K562 (cell line): Measurements from ENCODE around the gene USP20. TPM values are rescaled to one million over a fixed set of nuclear protein-coding genes. Genes with fewer than 3 reads are reported as not detected.

ENCODE experiments used
- DIDO1 ChIP-seq: fragments of 450-650 bp; IDR thresholded peaks from 2 replicates; pipeline ENCODE4 v1.6.1; 2016; ENCODE audit warnings: low read depth, missing biosample characterization, missing genetic modification characterization
- DPF2 ChIP-seq: fragments of 450-650 bp; IDR thresholded peaks from 2 replicates; pipeline ENCODE4 v1.6.1; 2016
- EP400 ChIP-seq: fragments of 450-650 bp; IDR thresholded peaks from 2 replicates; pipeline ENCODE4 v1.6.1; 2017; ENCODE audit warnings: antibody characterized with exemption, mild to moderate bottlenecking, moderate library complexity
- GTF2F1 ChIP-seq: IDR thresholded peaks from 2 replicates; pipeline ENCODE4 v1.6.1; 2011; ENCODE audit warnings: low read depth, low read length, improper control_type of control experiment
- HOXB6 ChIP-seq: fragments of 250-450 bp; sonication (Bioruptor Pico); IDR thresholded peaks from 2 replicates; pipeline ENCODE4 v1.5.1; 2022; ENCODE audit warnings: mild to moderate bottlenecking, borderline replicate concordance
- MCM5 ChIP-seq: fragments of 450-650 bp; IDR thresholded peaks from 2 replicates; pipeline ENCODE4 v1.6.1; 2016; ENCODE audit warnings: low read depth
- MEIS2 ChIP-seq: fragments of 450-650 bp; IDR thresholded peaks from 2 replicates; pipeline ENCODE4 v1.6.1; 2014; ENCODE audit warnings: mild to moderate bottlenecking; ENCODE audit not compliant: partially characterized antibody
- NCOA2 ChIP-seq, 2 experiments: fragments of 450-650 bp; IDR thresholded peaks; 2 replicates each; pipeline ENCODE4 v1.6.1; 2018; ENCODE audit warnings: mild to moderate bottlenecking in 2 of 2, moderate library complexity in 1 of 2; ENCODE audit not compliant: partially characterized antibody in 2 of 2
- PHB2 ChIP-seq: fragments of 450-650 bp; IDR thresholded peaks from 2 replicates; pipeline ENCODE4 v1.6.1; 2017; ENCODE audit warnings: low read depth
- RAD51 ChIP-seq: fragments of 450-650 bp; IDR thresholded peaks from 2 replicates; pipeline ENCODE4 v1.7.1; 2016; ENCODE audit warnings: low read depth, mild to moderate bottlenecking, borderline replicate concordance
- RBBP5 ChIP-seq: fragments of 200-600 bp; sonication (generic); IDR thresholded peaks from 2 replicates; pipeline ENCODE4 v1.6.1; 2012; ENCODE audit warnings: borderline replicate concordance, mild to moderate bottlenecking, low read length, control low read depth, inconsistent platforms; ENCODE audit not compliant: insufficient read depth, poor library complexity, severe bottlenecking
- RBM22 ChIP-seq: fragments of 200-400 bp; formaldehyde crosslinking; IDR thresholded peaks from 2 replicates; pipeline ENCODE4 v1.6.1; 2018; ENCODE audit warnings: low read length, low read depth; ENCODE audit not compliant: poor library complexity, severe bottlenecking
- SRSF7 ChIP-seq: fragments of 200-400 bp; formaldehyde crosslinking; optimal IDR thresholded peaks from 2 replicates; pipeline ENCODE3; 2017; ENCODE audit warnings: mild to moderate bottlenecking, low read depth, low read length
- TARDBP ChIP-seq: fragments of 450-650 bp; IDR thresholded peaks from 2 replicates; pipeline ENCODE4 v1.6.1; 2016
- TBP ChIP-seq: optimal IDR thresholded peaks from 2 replicates; pipeline ENCODE3; 2011; ENCODE audit warnings: low read depth, low read length, improper control_type of control experiment
- ZFP30 ChIP-seq: fragments of 250-450 bp; sonication (Bioruptor Pico); IDR thresholded peaks from 2 replicates; pipeline ENCODE4 v1.8.0; 2022; ENCODE audit warnings: moderate library complexity, mild to moderate bottlenecking, inconsistent platforms, borderline replicate concordance
- ZNF232 ChIP-seq: sonication (generic); formaldehyde crosslinking; IDR thresholded peaks from 2 replicates; pipeline ENCODE4 v1.8.0; 2022; ENCODE audit warnings: mild to moderate bottlenecking, missing genetic modification reagents
- ZNF41 ChIP-seq: fragments of 250-450 bp; sonication (Bioruptor Pico); conservative IDR thresholded peaks from 2 replicates; pipeline ENCODE4 v1.4.0; 2020; ENCODE audit warnings: mild to moderate bottlenecking
- ZNF644 ChIP-seq: fragments of 200-800 bp; sonication (Bioruptor generic); IDR thresholded peaks from 2 replicates; pipeline ENCODE4 v1.6.1; 2016; ENCODE audit warnings: low read depth, missing genetic modification characterization, missing compliant biosample characterization
- polyA plus RNA-seq, 8 experiments: library from polyadenylated mRNA; depleted of rRNA in 4 of 8; stranded (reverse) in 5 of 8; unstranded in 3 of 8; fragments of >200 nt; fragmentation: Nextera tagmentation in 2 of 8; fragmentation: Illumina TruSeq in 1 of 8; extraction: Ambion mirVana in 2 of 8; extraction: Trizol in 1 of 8; gene quantifications; 2 replicates each; pipeline versions ENCODE4 v1.2.1 to v1.2.3, GENCODE V29; 2011 to 2014; ENCODE audit warnings: inconsistent platforms in 1 of 8, missing spikeins in 1 of 8
- total RNA-seq, 7 experiments: library from RNA; depleted of rRNA in 6 of 7; stranded (reverse); fragments of >200 nt in 6 of 7; fragmentation: Illumina TruSeq in 2 of 7; extraction: Trizol in 2 of 7; gene quantifications; 2 replicates each; pipeline versions ENCODE4 v1.2.1 to v1.2.3, GENCODE V29; 2011 to 2021; ENCODE audit warnings: low replicate concordance in 1 of 7
- TF ChIP-seq, protein P1 (sequence below): fragments of 450-650 bp; conservative IDR thresholded peaks from 2 replicates; pipeline ENCODE4 v1.6.1; 2016; ENCODE audit warnings: missing genetic modification characterization, low read depth, mild to moderate bottlenecking, control low read depth, missing compliant biosample characterization
- TF ChIP-seq, protein P2 (sequence below): fragments of 450-650 bp; IDR thresholded peaks from 2 replicates; pipeline ENCODE4 v1.6.1; 2016; ENCODE audit warnings: mild to moderate bottlenecking
- TF ChIP-seq, protein P3 (sequence below): fragments of 450-650 bp; formaldehyde crosslinking; conservative IDR thresholded peaks from 2 replicates; pipeline ENCODE4 v1.4.0; 2022; ENCODE audit warnings: mild to moderate bottlenecking, missing genetic modification characterization

The USP20 gene
- total and polyA plus RNA-seq, 9 of the 15 experiments (the other 6 are each of a cell fraction or from before 2014, with no cell fraction given), result 1.9 to 136 (median 49.1) TPM

DNA sequence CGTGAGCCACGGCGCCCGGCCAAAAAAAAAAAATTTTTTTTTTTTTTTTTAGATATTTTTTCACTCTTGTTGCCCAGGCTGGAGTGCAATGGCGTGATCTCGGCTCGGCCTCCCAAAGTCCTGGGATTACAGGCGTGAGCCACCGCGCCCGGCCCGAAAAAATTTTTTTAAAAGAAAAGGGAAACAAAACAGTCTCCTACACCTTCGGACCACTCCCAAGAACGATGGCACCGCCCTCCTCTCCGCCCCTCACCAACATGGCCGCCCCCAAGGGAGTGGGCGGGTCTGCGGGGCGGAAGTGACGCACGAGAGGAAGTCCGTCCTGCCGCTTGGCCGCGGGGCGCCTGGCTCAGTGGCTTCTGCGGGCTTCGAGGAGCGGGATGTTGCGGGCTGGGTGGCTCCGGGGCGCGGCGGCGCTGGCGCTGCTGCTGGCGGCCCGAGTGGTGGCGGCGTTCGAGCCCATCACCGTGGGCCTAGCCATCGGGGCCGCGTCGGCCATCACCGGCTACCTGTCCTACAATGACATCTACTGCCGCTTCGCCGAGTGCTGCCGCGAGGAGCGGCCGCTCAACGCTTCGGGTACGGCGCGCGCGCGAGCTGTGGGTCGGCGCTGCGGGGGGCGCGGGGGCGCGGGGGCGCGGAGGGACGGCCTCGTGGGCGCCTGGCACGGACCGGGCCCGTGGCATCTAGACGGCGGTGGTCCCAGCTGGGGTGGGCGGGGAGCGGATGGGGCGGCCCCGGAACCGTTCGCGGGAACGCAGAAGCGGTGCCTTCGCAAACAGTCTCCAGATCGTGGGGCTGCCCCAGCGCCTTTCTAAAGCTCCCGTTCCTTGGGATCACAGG, 32.2 kb upstream of the USP20 start, which contains the start of gene TOR1B (continued):
- TF ChIP-seq HOXB6 (CRISPR knock-in tag) (no peak), SRSF7 (no peak), ZFP30 (CRISPR knock-in tag) (no peak), RAD51 (no peak), EP400 (peak; percentile 71; the same call in 1 of the 2 replicates), PHB2 (no peak), TBP (peak; percentile 91), ZNF232 (no peak), ZNF644 (tag) (no peak), DIDO1 (peak; percentile 70), MCM5 (no peak), RBM22 (peak; percentile 80), MEIS2 (no peak), NCOA2 (IDR thresholded peaks at IDR 0.05; ENCODE audit: partially characterized antibody in 2 of 2) (peak in 1 of 2 experiments; percentile 91), ZNF41 (CRISPR knock-in tag) (no peak), GTF2F1 (no peak; the same call in 1 of the 2 replicates), RBBP5 (peak; percentile 94), TARDBP (no peak), DPF2 (peak; percentile 62)
- TF ChIP-seq, protein P1, sequence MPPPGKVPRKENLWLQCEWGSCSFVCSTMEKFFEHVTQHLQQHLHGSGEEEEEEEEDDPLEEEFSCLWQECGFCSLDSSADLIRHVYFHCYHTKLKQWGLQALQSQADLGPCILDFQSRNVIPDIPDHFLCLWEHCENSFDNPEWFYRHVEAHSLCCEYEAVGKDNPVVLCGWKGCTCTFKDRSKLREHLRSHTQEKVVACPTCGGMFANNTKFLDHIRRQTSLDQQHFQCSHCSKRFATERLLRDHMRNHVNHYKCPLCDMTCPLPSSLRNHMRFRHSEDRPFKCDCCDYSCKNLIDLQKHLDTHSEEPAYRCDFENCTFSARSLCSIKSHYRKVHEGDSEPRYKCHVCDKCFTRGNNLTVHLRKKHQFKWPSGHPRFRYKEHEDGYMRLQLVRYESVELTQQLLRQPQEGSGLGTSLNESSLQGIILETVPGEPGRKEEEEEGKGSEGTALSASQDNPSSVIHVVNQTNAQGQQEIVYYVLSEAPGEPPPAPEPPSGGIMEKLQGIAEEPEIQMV (tag), result no peak
- TF ChIP-seq, protein P2, sequence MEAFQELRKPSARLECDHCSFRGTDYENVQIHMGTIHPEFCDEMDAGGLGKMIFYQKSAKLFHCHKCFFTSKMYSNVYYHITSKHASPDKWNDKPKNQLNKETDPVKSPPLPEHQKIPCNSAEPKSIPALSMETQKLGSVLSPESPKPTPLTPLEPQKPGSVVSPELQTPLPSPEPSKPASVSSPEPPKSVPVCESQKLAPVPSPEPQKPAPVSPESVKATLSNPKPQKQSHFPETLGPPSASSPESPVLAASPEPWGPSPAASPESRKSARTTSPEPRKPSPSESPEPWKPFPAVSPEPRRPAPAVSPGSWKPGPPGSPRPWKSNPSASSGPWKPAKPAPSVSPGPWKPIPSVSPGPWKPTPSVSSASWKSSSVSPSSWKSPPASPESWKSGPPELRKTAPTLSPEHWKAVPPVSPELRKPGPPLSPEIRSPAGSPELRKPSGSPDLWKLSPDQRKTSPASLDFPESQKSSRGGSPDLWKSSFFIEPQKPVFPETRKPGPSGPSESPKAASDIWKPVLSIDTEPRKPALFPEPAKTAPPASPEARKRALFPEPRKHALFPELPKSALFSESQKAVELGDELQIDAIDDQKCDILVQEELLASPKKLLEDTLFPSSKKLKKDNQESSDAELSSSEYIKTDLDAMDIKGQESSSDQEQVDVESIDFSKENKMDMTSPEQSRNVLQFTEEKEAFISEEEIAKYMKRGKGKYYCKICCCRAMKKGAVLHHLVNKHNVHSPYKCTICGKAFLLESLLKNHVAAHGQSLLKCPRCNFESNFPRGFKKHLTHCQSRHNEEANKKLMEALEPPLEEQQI, result no peak
- TF ChIP-seq, protein P3, sequence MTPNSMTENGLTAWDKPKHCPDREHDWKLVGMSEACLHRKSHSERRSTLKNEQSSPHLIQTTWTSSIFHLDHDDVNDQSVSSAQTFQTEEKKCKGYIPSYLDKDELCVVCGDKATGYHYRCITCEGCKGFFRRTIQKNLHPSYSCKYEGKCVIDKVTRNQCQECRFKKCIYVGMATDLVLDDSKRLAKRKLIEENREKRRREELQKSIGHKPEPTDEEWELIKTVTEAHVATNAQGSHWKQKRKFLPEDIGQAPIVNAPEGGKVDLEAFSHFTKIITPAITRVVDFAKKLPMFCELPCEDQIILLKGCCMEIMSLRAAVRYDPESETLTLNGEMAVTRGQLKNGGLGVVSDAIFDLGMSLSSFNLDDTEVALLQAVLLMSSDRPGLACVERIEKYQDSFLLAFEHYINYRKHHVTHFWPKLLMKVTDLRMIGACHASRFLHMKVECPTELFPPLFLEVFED (CRISPR knock-in tag), result no peak
